M059J (cell line): ENCODE data around the gene SLC2A13. TPM values are rescaled to one million over a fixed set of nuclear protein-coding genes. Genes with fewer than 3 reads are reported as not detected.
"Not testable (repeated sequence)": the region's sequence is repeated elsewhere in the genome, so short reads cannot be mapped to it uniquely, and the experiment has no call there.

ENCODE experiments used
- DNase-seq: peaks from one replicate; pipeline ENCODE4 v3.0.0-alpha.2; 2012; ENCODE audit warnings: low read depth
- total RNA-seq: library from RNA; depleted of rRNA; stranded (reverse); fragments of >200 nt; shearing (Covaris generic); gene quantifications from 2 replicates; pipeline ENCODE4 v1.2.3, GENCODE V29; 2014

Gene SLC2A13
- total RNA-seq, 1 experiment from 2014 or later = 3.2 TPM

- DNase-seq = not testable (repeated sequence)
Observed at GRCh38 chr12:39812456-39812855, 293.4 kb downstream of the SLC2A13 start.

- DNase-seq = no peak
Observed at GRCh38 chr12:39807043-39807442, 298.8 kb downstream of the SLC2A13 start.

- no peak for DNase-seq
Observed at GRCh38 chr12:39805651-39806050, 300.2 kb downstream of the SLC2A13 start.

GRCh38 chr12:39804898-39805297, 301.0 kb downstream of the SLC2A13 start:
- DNase-seq = no peak

- DNase-seq = no peak
Observed at GRCh38 chr12:39804479-39804878, 301.4 kb downstream of the SLC2A13 start.

- no peak for DNase-seq
Observed at GRCh38 chr12:39803151-39803550, 302.7 kb downstream of the SLC2A13 start.

- no peak for DNase-seq
Observed at GRCh38 chr12:39798977-39799376, 306.9 kb downstream of the SLC2A13 start.

GRCh38 chr12:39798429-39798828, 307.5 kb downstream of the SLC2A13 start:
- no peak for DNase-seq

GRCh38 chr12:39795481-39795880, 310.4 kb downstream of the SLC2A13 start:
- DNase-seq = no peak

- DNase-seq = no peak
Observed at GRCh38 chr12:39792938-39793337, 312.9 kb downstream of the SLC2A13 start.

- DNase-seq = no peak
Observed at GRCh38 chr12:39788239-39788638, 317.6 kb downstream of the SLC2A13 start.

GRCh38 chr12:39785814-39786213, 320.1 kb downstream of the SLC2A13 start:
- not testable (repeated sequence) for DNase-seq

- DNase-seq = no peak
Observed at GRCh38 chr12:39782026-39782545, 323.8 kb downstream of the SLC2A13 start.

- no peak for DNase-seq
Observed at GRCh38 chr12:39780913-39781446, 324.9 kb downstream of the SLC2A13 start.

- DNase-seq = no peak
Observed at GRCh38 chr12:39780411-39780912, 325.4 kb downstream of the SLC2A13 start.

- DNase-seq = no peak
Observed at GRCh38 chr12:39779768-39780340, 326.0 kb downstream of the SLC2A13 start.

- DNase-seq = no peak
Observed at GRCh38 chr12:39777465-39777864, 328.4 kb downstream of the SLC2A13 start.

- no peak for DNase-seq
Observed at GRCh38 chr12:39773266-39773665, 332.6 kb downstream of the SLC2A13 start.

- no peak for DNase-seq
Observed at GRCh38 chr12:39772821-39773259, 333.0 kb downstream of the SLC2A13 start.

- no peak for DNase-seq
Observed at GRCh38 chr12:39771456-39771855, 334.4 kb downstream of the SLC2A13 start.

GRCh38 chr12:39764944-39765560, 340.8 kb downstream of the SLC2A13 start:
- DNase-seq = peak; percentile 8

GRCh38 chr12:39763890-39764169, 342.1 kb downstream of the SLC2A13 start:
- no peak for DNase-seq
